ENCODE data around the gene GNG13.

GNG13 gene

GRCh38 chr16:782258-782657, 18.3 kb downstream of the GNG13 start:
- no peak for DNase-seq (ENCODE audit: low read depth in 2 of 2)
- no peak for TF ChIP-seq CTCF (IDR thresholded peaks at IDR 0.05; ENCODE audit: low read depth, low read length)
- no peak overlapping the region for H3K4me3 ChIP-seq (replicated peaks in 1 of 2; ENCODE audit: low read depth in 2 of 2, low read length in 2 of 2)

GRCh38 chr16:781346-782010, 19.1 kb downstream of the GNG13 start:
- TF ChIP-seq CTCF (IDR thresholded peaks at IDR 0.05; ENCODE audit: low read depth, low read length) = no peak
- no peak overlapping the region for H3K4me3 ChIP-seq (replicated peaks in 1 of 2; ENCODE audit: low read depth in 2 of 2, low read length in 2 of 2)
- no peak for DNase-seq (ENCODE audit: low read depth in 2 of 2)

GRCh38 chr16:780296-780695, 20.2 kb downstream of the GNG13 start:
- H3K4me3 ChIP-seq (replicated peaks in 1 of 2; ENCODE audit: low read depth in 2 of 2, low read length in 2 of 2) = no peak overlapping the region
- no peak for TF ChIP-seq CTCF (IDR thresholded peaks at IDR 0.05; ENCODE audit: low read depth, low read length)
- DNase-seq (ENCODE audit: low read depth in 2 of 2) = no peak

- DNase-seq (ENCODE audit: low read depth in 2 of 2) = no peak
- H3K4me3 ChIP-seq (replicated peaks in 1 of 2; ENCODE audit: low read depth in 2 of 2, low read length in 2 of 2) = no peak overlapping the region
- TF ChIP-seq CTCF (IDR thresholded peaks at IDR 0.05; ENCODE audit: low read depth, low read length) = no peak
These were observed 21.0 kb downstream of the GNG13 start for GRCh38 chr16:779561-779960.

GRCh38 chr16:778909-779527, 21.5 kb downstream of the GNG13 start:
- no peak for TF ChIP-seq CTCF (IDR thresholded peaks at IDR 0.05; ENCODE audit: low read depth, low read length)
- H3K4me3 ChIP-seq (replicated peaks in 1 of 2; ENCODE audit: low read depth in 2 of 2, low read length in 2 of 2) = no peak overlapping the region
- no peak for DNase-seq (ENCODE audit: low read depth in 2 of 2)

GRCh38 chr16:778447-778846, 22.1 kb downstream of the GNG13 start:
- H3K4me3 ChIP-seq (replicated peaks in 1 of 2; ENCODE audit: low read depth in 2 of 2, low read length in 2 of 2) = no peak overlapping the region
- no peak for TF ChIP-seq CTCF (IDR thresholded peaks at IDR 0.05; ENCODE audit: low read depth, low read length)
- no peak for DNase-seq (ENCODE audit: low read depth in 2 of 2)
